GM04504 (cell line): ENCODE measurements around the gene LYPD4.

ENCODE experiments used
- DNase-seq: peaks from one replicate; pipeline ENCODE4 v3.0.0-alpha.2; 2012; ENCODE audit warnings: low read depth

LYPD4 gene

GRCh38 chr19:41850381-41850780, 5.9 kb upstream of the LYPD4 start:
- no peak for DNase-seq

GRCh38 chr19:41849067-41849466, 4.6 kb upstream of the LYPD4 start:
- DNase-seq = no peak

- DNase-seq = no peak
Measured at GRCh38 chr19:41848666-41849065, 4.2 kb upstream of the LYPD4 start.

GRCh38 chr19:41847351-41848105, 3.0 kb upstream of the LYPD4 start:
- no peak for DNase-seq

- no peak for DNase-seq
Measured at GRCh38 chr19:41845051-41845590, 638 bp upstream of the LYPD4 start.

- no peak for DNase-seq
Measured at GRCh38 chr19:41845001-41845050, 343 bp upstream of the LYPD4 start, which contains the start of gene DMRTC2. DMRTC2 (plus strand) TSS chr19:41845042; CDS start chr19:41847429, 2,387 bp downstream.

- DNase-seq = no peak
Measured at GRCh38 chr19:41843371-41843770, 1.1 kb downstream of the LYPD4 start.

GRCh38 chr19:41839211-41839610, 5.3 kb downstream of the LYPD4 start:
- no peak for DNase-seq

- DNase-seq = no peak
Measured at GRCh38 chr19:41837981-41838708, 6.3 kb downstream of the LYPD4 start.

GRCh38 chr19:41821003-41821735, 23.3 kb downstream of the LYPD4 start:
- no peak for DNase-seq

GRCh38 chr19:41816761-41817160, 27.7 kb downstream of the LYPD4 start:
- DNase-seq = no peak

GRCh38 chr19:41815301-41815700, 29.2 kb downstream of the LYPD4 start:
- no peak for DNase-seq

GRCh38 chr19:41813911-41814310, 30.6 kb downstream of the LYPD4 start:
- DNase-seq = no peak

- DNase-seq = no peak
Measured at GRCh38 chr19:41811981-41812380, 32.5 kb downstream of the LYPD4 start.

GRCh38 chr19:41811036-41811435, 33.4 kb downstream of the LYPD4 start:
- no peak for DNase-seq

- no peak for DNase-seq
Measured at GRCh38 chr19:41810301-41810700, 34.2 kb downstream of the LYPD4 start.

- no peak for DNase-seq
Measured at GRCh38 chr19:41808663-41809566, 35.6 kb downstream of the LYPD4 start.

- no peak for DNase-seq
Measured at GRCh38 chr19:41807176-41807575, 37.3 kb downstream of the LYPD4 start.

GRCh38 chr19:41804336-41804735, 40.1 kb downstream of the LYPD4 start:
- DNase-seq = no peak

- no peak for DNase-seq
Measured at GRCh38 chr19:41802770-41803169, 41.7 kb downstream of the LYPD4 start.

GRCh38 chr19:41801792-41802211, 42.7 kb downstream of the LYPD4 start:
- DNase-seq = no peak

- DNase-seq = no peak
Measured at GRCh38 chr19:41801031-41801430, 43.5 kb downstream of the LYPD4 start.
